Trophoblast cell (in vitro differentiated cells and primary cell): Measurements from ENCODE around the gene IQCN.

ENCODE experiments used
- DNase-seq, 2 donors: peaks; one replicate each; pipeline ENCODE4 v3.0.0-alpha.2; 2016
- H2AFZ ChIP-seq: 2 replicates; pipeline ENCODE4 v1.6.1; 2013; ENCODE audit warnings: low read length, moderate library complexity, mild to moderate bottlenecking; ENCODE audit not compliant: insufficient read depth, poor library complexity
- H2AK5ac ChIP-seq: 2 replicates; pipeline ENCODE4 v1.6.1; 2013; ENCODE audit warnings: mild to moderate bottlenecking, low read length
- H2BK120ac ChIP-seq: 2 replicates; pipeline ENCODE4 v1.6.1; 2013; ENCODE audit warnings: low read length, mild to moderate bottlenecking, moderate library complexity; ENCODE audit not compliant: insufficient read depth, poor library complexity
- H2BK12ac ChIP-seq: 2 replicates; pipeline ENCODE4 v1.6.1; 2013; ENCODE audit warnings: mild to moderate bottlenecking, low read length, moderate library complexity
- H2BK5ac ChIP-seq: 2 replicates; pipeline ENCODE4 v1.6.1; 2013; ENCODE audit warnings: low read length, low read depth, moderate library complexity, mild to moderate bottlenecking; ENCODE audit not compliant: poor library complexity
- H3K14ac ChIP-seq: 2 replicates; pipeline ENCODE4 v1.6.1; 2013; ENCODE audit warnings: mild to moderate bottlenecking, low read length
- H3K18ac ChIP-seq: 2 replicates; pipeline ENCODE4 v1.6.1; 2013; ENCODE audit warnings: mild to moderate bottlenecking, low read length
- H3K23ac ChIP-seq: 2 replicates; pipeline ENCODE4 v1.6.1; 2013; ENCODE audit warnings: low read length
- H3K27ac ChIP-seq: 2 replicates; pipeline ENCODE4 v1.5.1; 2013; ENCODE audit warnings: low read depth, mild to moderate bottlenecking, inconsistent platforms, low read length, moderate library complexity
- H3K27me3 ChIP-seq: 2 replicates; pipeline ENCODE4 v1.6.1; 2013; ENCODE audit warnings: inconsistent platforms, mild to moderate bottlenecking, low read length, moderate library complexity; ENCODE audit not compliant: insufficient read depth
- H3K36me3 ChIP-seq, 2 experiments: 1 replicate in 1 of 2; 2 replicates in 1 of 2; pipeline ENCODE4 v1.6.1; 2013; ENCODE audit warnings: low read length in 2 of 2, mild to moderate bottlenecking in 2 of 2, moderate library complexity in 1 of 2; ENCODE audit not compliant: insufficient read depth in 2 of 2, control insufficient read depth in 1 of 2
- H3K4ac ChIP-seq: 2 replicates; pipeline ENCODE4 v1.6.1; 2013; ENCODE audit warnings: low read depth, mild to moderate bottlenecking, low read length, moderate library complexity
- H3K4me1 ChIP-seq, 2 experiments: 1 replicate in 1 of 2; 2 replicates in 1 of 2; pipeline ENCODE4 v1.6.1; 2013; ENCODE audit warnings: low read length in 2 of 2, mild to moderate bottlenecking in 2 of 2, moderate library complexity in 1 of 2; ENCODE audit not compliant: insufficient read depth in 2 of 2, control insufficient read depth in 1 of 2
- H3K4me2 ChIP-seq: 2 replicates; pipeline ENCODE4 v1.6.1; 2013; ENCODE audit warnings: inconsistent platforms, mild to moderate bottlenecking, low read length, moderate library complexity
- H3K4me3 ChIP-seq: 2 replicates; pipeline ENCODE4 v1.5.1; 2013; ENCODE audit warnings: mild to moderate bottlenecking, low read depth, low read length, inconsistent platforms
- H3K79me1 ChIP-seq: one replicate; pipeline ENCODE4 v1.6.1; 2013; ENCODE audit warnings: low read length
- H3K79me2 ChIP-seq: 2 replicates; pipeline ENCODE4 v1.6.1; 2013; ENCODE audit warnings: low read length, mild to moderate bottlenecking; ENCODE audit not compliant: control insufficient read depth, insufficient read depth, poor library complexity
- H3K9ac ChIP-seq: 2 replicates; pipeline ENCODE4 v1.6.1; 2013; ENCODE audit warnings: mild to moderate bottlenecking, low read length
- H3K9me3 ChIP-seq: 2 replicates; pipeline ENCODE4 v1.6.1; 2013; ENCODE audit warnings: low read depth, mild to moderate bottlenecking, control low read depth, inconsistent platforms, low read length; ENCODE audit not compliant: insufficient read depth
- H4K12ac ChIP-seq: 2 replicates; pipeline ENCODE4 v1.6.1; 2013; ENCODE audit warnings: low read depth, mild to moderate bottlenecking, low read length, moderate library complexity
- H4K8ac ChIP-seq: 2 replicates; pipeline ENCODE4 v1.6.1; 2013; ENCODE audit warnings: low read depth, mild to moderate bottlenecking, low read length, moderate library complexity
- H4K91ac ChIP-seq: one replicate; pipeline ENCODE4 v1.6.1; 2013; ENCODE audit warnings: low read depth, mild to moderate bottlenecking, low read length, moderate library complexity
- WGBS: extraction: QIAGEN DNeasy Blood & Tissue Kit; methylation state at CpG from one replicate; pipeline ENCODE4 v1.1.7; 2013; ENCODE audit warnings: missing lambda C conversion rate; ENCODE audit not compliant: insufficient read length, insufficient coverage; ENCODE audit errors: extremely low coverage; 5-methylcytosine and 5-hydroxymethylcytosine counted together

IQCN gene

GRCh38 chr19:18253130-18253529, 21.1 kb downstream of the IQCN start:
- WGBS = no CpG with 5 or more reads among the region's 4 CpGs
- H3K4ac ChIP-seq = no peak overlapping the region
- H2BK12ac ChIP-seq = no peak overlapping the region
- H4K91ac ChIP-seq = no peak overlapping the region
- no peak overlapping the region for H3K4me3 ChIP-seq
- H2AK5ac ChIP-seq = no peak overlapping the region
- no peaks in the 10 kb centered on the region for H3K9me3 ChIP-seq
- H3K79me1 ChIP-seq = no peaks in the 10 kb centered on the region
- no peak for DNase-seq
- H3K27ac ChIP-seq = no peak overlapping the region
- no peak overlapping the region for H3K23ac ChIP-seq
- no peak overlapping the region for H2BK5ac ChIP-seq
- no peaks in the 10 kb centered on the region for H3K79me2 ChIP-seq
- peak overlapping the region; percentile 51 for H3K9ac ChIP-seq
- peaks cover 0 to 1% of the 10 kb centered on the region in 2 experiments for H3K4me1 ChIP-seq
- H4K12ac ChIP-seq = no peak overlapping the region
- H3K4me2 ChIP-seq = no peak overlapping the region
- H2BK120ac ChIP-seq = no peak overlapping the region
- no peak overlapping the region for H2AFZ ChIP-seq
- H4K8ac ChIP-seq = no peak overlapping the region
- no peak overlapping the region for H3K18ac ChIP-seq
- no peaks in the 10 kb centered on the region for H3K36me3 ChIP-seq
- H3K14ac ChIP-seq = no peak overlapping the region
- no peaks in the 10 kb centered on the region for H3K27me3 ChIP-seq

- H4K91ac ChIP-seq = no peak overlapping the region
- H2BK12ac ChIP-seq = no peak overlapping the region
- H3K18ac ChIP-seq = no peak overlapping the region
- H2BK5ac ChIP-seq = no peak overlapping the region
- WGBS = no CpG with 5 or more reads among the region's 7 CpGs
- no peak overlapping the region for H2BK120ac ChIP-seq
- no peak overlapping the region for H4K12ac ChIP-seq
- no peaks in the 10 kb centered on the region for H3K79me1 ChIP-seq
- no peaks in the 10 kb centered on the region for H3K27me3 ChIP-seq
- H3K36me3 ChIP-seq = no peaks in the 10 kb centered on the region
- no peak overlapping the region for H4K8ac ChIP-seq
- no peaks in the 10 kb centered on the region for H3K9me3 ChIP-seq
- no peaks in the 10 kb centered on the region for H3K79me2 ChIP-seq
- H3K4ac ChIP-seq = no peak overlapping the region
- H3K23ac ChIP-seq = no peak overlapping the region
- no peak overlapping the region for H3K27ac ChIP-seq
- no peak overlapping the region for H3K4me3 ChIP-seq
- no peak overlapping the region for H3K14ac ChIP-seq
- no peak overlapping the region for H3K9ac ChIP-seq
- no peak for DNase-seq
- peaks cover 0 to 1% of the 10 kb centered on the region in 2 experiments for H3K4me1 ChIP-seq
- no peak overlapping the region for H2AFZ ChIP-seq
- H3K4me2 ChIP-seq = no peak overlapping the region
- no peak overlapping the region for H2AK5ac ChIP-seq
Measured at GRCh38 chr19:18252370-18252717, 21.9 kb downstream of the IQCN start.

- H4K12ac ChIP-seq = no peak overlapping the region
- no peak overlapping the region for H2BK5ac ChIP-seq
- peak; percentile 76 to 87 for DNase-seq
- H2AFZ ChIP-seq = no peak overlapping the region
- no peaks in the 10 kb centered on the region for H3K79me2 ChIP-seq
- H3K9me3 ChIP-seq = no peaks in the 10 kb centered on the region
- H3K27ac ChIP-seq = no peak overlapping the region
- no peak overlapping the region for H3K4ac ChIP-seq
- no peaks in the 10 kb centered on the region for H3K36me3 ChIP-seq
- no peak overlapping the region for H3K4me2 ChIP-seq
- no peak overlapping the region for H3K18ac ChIP-seq
- no CpG with 5 or more reads among the region's 23 CpGs for WGBS
- no peak overlapping the region for H3K4me3 ChIP-seq
- H3K79me1 ChIP-seq = no peaks in the 10 kb centered on the region
- H2BK120ac ChIP-seq = no peak overlapping the region
- H3K4me1 ChIP-seq = peaks cover 0 to 1% of the 10 kb centered on the region in 2 experiments
- H4K8ac ChIP-seq = no peak overlapping the region
- H3K14ac ChIP-seq = no peak overlapping the region
- no peak overlapping the region for H4K91ac ChIP-seq
- H2BK12ac ChIP-seq = no peak overlapping the region
- no peaks in the 10 kb centered on the region for H3K27me3 ChIP-seq
- H3K9ac ChIP-seq = no peak overlapping the region
- H3K23ac ChIP-seq = no peak overlapping the region
- H2AK5ac ChIP-seq = no peak overlapping the region
Measured at GRCh38 chr19:18251587-18252369, 22.5 kb downstream of the IQCN start.

GRCh38 chr19:18249834-18250233, 24.4 kb downstream of the IQCN start:
- DNase-seq = no peak
- no peak overlapping the region for H2AFZ ChIP-seq
- no peaks in the 10 kb centered on the region for H3K9me3 ChIP-seq
- H2BK12ac ChIP-seq = no peak overlapping the region
- no peak overlapping the region for H4K12ac ChIP-seq
- no peak overlapping the region for H2BK120ac ChIP-seq
- H3K79me1 ChIP-seq = no peaks in the 10 kb centered on the region
- H2BK5ac ChIP-seq = no peak overlapping the region
- H3K23ac ChIP-seq = no peak overlapping the region
- no peaks in the 10 kb centered on the region for H3K36me3 ChIP-seq
- no peak overlapping the region for H2AK5ac ChIP-seq
- no peak overlapping the region for H3K4me2 ChIP-seq
- H3K4me1 ChIP-seq = no peaks in the 10 kb centered on the region
- H4K8ac ChIP-seq = no peak overlapping the region
- H3K18ac ChIP-seq = no peak overlapping the region
- no peak overlapping the region for H3K4me3 ChIP-seq
- H3K27ac ChIP-seq = no peak overlapping the region
- no peaks in the 10 kb centered on the region for H3K79me2 ChIP-seq
- no peak overlapping the region for H3K14ac ChIP-seq
- H3K9ac ChIP-seq = no peak overlapping the region
- H3K27me3 ChIP-seq = no peaks in the 10 kb centered on the region
- H3K4ac ChIP-seq = no peak overlapping the region
- WGBS = no CpG with 5 or more reads among the region's 5 CpGs
- no peak overlapping the region for H4K91ac ChIP-seq
